Measurements from ENCODE around the gene ST7. TPM values are rescaled to one million over a fixed set of nuclear protein-coding genes. Genes with fewer than 3 reads are reported as not detected.
"Not testable (repeated sequence)": the region's sequence is repeated elsewhere in the genome, so short reads cannot be mapped to it uniquely, and the experiment has no call there.

ST7 gene
- polyA plus RNA-seq, 3 donors: 12.4 to 17.4 (median 15.3) TPM

- 39 to 58% (median 53%) methylated on average over 3 of the region's 3 CpGs for WGBS, 3 donors
- no peak overlapping the region for H3K27ac ChIP-seq (ENCODE audit: low read depth, low read length)
Observed at GRCh38 chr7:116948934-116949333, 4.4 kb upstream of the ST7 start.

- no peak overlapping the region for H3K27ac ChIP-seq (ENCODE audit: low read depth, low read length)
- WGBS, 3 donors: 73 to 95% (median 80%) methylated on average over 9 of the region's 9 CpGs
Observed at GRCh38 chr7:116949941-116950801, 3.1 kb upstream of the ST7 start.

GRCh38 chr7:116950889-116951351, 2.4 kb upstream of the ST7 start:
- H3K27ac ChIP-seq (ENCODE audit: low read depth, low read length): no peak overlapping the region
- WGBS, 3 donors: 92 to 95% (median 93%) methylated on average over 5 of the region's 5 CpGs

GRCh38 chr7:116951366-116952292, 1.7 kb upstream of the ST7 start:
- 93 to 97% (median 96%) methylated on average over 17 of the region's 17 CpGs for WGBS, 3 donors

GRCh38 chr7:116952635-116953371, 498 bp upstream of the ST7 start:
- H3K27ac ChIP-seq (ENCODE audit: low read depth, low read length): peak overlapping the region; percentile 99
- WGBS, 3 donors: 3 to 8% (median 5%) methylated on average over 25 of the region's 25 CpGs

More at GRCh38 chr7:116951366-116952292, 1.7 kb upstream of the ST7 start:
- H3K27ac ChIP-seq (ENCODE audit: low read depth, low read length): no peak overlapping the region

- peak overlapping the region; percentile 99 for H3K27ac ChIP-seq (ENCODE audit: low read depth, low read length)
- WGBS, 3 donors: 1% methylated on average over 61 to 63 of the region's 63 CpGs
Observed at GRCh38 chr7:116953906-116954838, 871 bp downstream of the ST7 start.

GRCh38 chr7:116955340-116955739, 2.0 kb downstream of the ST7 start:
- no peak overlapping the region for H3K27ac ChIP-seq (ENCODE audit: low read depth, low read length)

- H3K27ac ChIP-seq (ENCODE audit: low read depth, low read length): no peak overlapping the region
- WGBS, 3 donors: 44 to 58% (median 50%) methylated on average over 4 of the region's 4 CpGs
Observed at GRCh38 chr7:116955801-116956476, 2.6 kb downstream of the ST7 start.

GRCh38 chr7:116956477-116956804, 3.1 kb downstream of the ST7 start:
- 52 to 88% (median 77%) methylated on average over 2 of the region's 2 CpGs for WGBS, 3 donors
- H3K27ac ChIP-seq (ENCODE audit: low read depth, low read length): no peak overlapping the region

- H3K27ac ChIP-seq (ENCODE audit: low read depth, low read length): no peak overlapping the region
- WGBS, 3 donors: 47 to 92% (median 91%) methylated on average over 2 of the region's 2 CpGs
Observed at GRCh38 chr7:116957874-116958273, 4.6 kb downstream of the ST7 start.

- WGBS, 3 donors: 83 to 93% (median 85%) methylated on average over 4 of the region's 4 CpGs
Observed at GRCh38 chr7:116961966-116962673, 8.8 kb downstream of the ST7 start.

GRCh38 chr7:116963234-116963633, 9.9 kb downstream of the ST7 start:
- no peak overlapping the region for H3K27ac ChIP-seq (ENCODE audit: low read depth, low read length)

More at GRCh38 chr7:116961966-116962673, 8.8 kb downstream of the ST7 start:
- H3K27ac ChIP-seq (ENCODE audit: low read depth, low read length): not testable (repeated sequence)

GRCh38 chr7:116966601-116967000, 13.3 kb downstream of the ST7 start:
- H3K27ac ChIP-seq (ENCODE audit: low read depth, low read length): no peak overlapping the region

GRCh38 chr7:116967254-116967922, 14.1 kb downstream of the ST7 start:
- WGBS, 3 donors: 95 to 98% (median 97%) methylated on average over 5 of the region's 5 CpGs
- no peak overlapping the region for H3K27ac ChIP-seq (ENCODE audit: low read depth, low read length)

- no peak overlapping the region for H3K27ac ChIP-seq (ENCODE audit: low read depth, low read length)
- 81 to 95% (median 81%) methylated on average over 1 of the region's 1 CpG for WGBS, 3 donors
Observed at GRCh38 chr7:116967983-116968382, 14.7 kb downstream of the ST7 start.

- H3K27ac ChIP-seq (ENCODE audit: low read depth, low read length): no peak overlapping the region
Observed at GRCh38 chr7:116968631-116969030, 15.3 kb downstream of the ST7 start.
